MM.1S (cell line): ENCODE results near the gene CEP164.

Experiments used
- CTCF ChIP-seq: fragments of 300-600 bp; sonication (generic); IDR thresholded peaks from 2 replicates; pipeline ENCODE4 v1.5.1; 2016; ENCODE audit warnings: antibody characterized with exemption, low read length, mixed read lengths
- EZH2 ChIP-seq: fragments of 300-600 bp; sonication (generic); optimal IDR thresholded peaks from 2 replicates; pipeline ENCODE3; 2017; ENCODE audit warnings: low read depth, mild to moderate bottlenecking, antibody characterized with exemption, low read length, mixed read lengths

GRCh38 chr11:117382746-117383145, 55.1 kb downstream of the CEP164 start:
- no peak for TF ChIP-seq EZH2
- TF ChIP-seq CTCF = no peak
